Measurements from ENCODE around the gene FAM186B. TPM values are rescaled to one million over a fixed set of nuclear protein-coding genes. Genes with fewer than 3 reads are reported as not detected.

FAM186B gene
- total and polyA plus RNA-seq, 2 experiments from 2014 or later = 0.21 to 0.38 TPM

DNA sequence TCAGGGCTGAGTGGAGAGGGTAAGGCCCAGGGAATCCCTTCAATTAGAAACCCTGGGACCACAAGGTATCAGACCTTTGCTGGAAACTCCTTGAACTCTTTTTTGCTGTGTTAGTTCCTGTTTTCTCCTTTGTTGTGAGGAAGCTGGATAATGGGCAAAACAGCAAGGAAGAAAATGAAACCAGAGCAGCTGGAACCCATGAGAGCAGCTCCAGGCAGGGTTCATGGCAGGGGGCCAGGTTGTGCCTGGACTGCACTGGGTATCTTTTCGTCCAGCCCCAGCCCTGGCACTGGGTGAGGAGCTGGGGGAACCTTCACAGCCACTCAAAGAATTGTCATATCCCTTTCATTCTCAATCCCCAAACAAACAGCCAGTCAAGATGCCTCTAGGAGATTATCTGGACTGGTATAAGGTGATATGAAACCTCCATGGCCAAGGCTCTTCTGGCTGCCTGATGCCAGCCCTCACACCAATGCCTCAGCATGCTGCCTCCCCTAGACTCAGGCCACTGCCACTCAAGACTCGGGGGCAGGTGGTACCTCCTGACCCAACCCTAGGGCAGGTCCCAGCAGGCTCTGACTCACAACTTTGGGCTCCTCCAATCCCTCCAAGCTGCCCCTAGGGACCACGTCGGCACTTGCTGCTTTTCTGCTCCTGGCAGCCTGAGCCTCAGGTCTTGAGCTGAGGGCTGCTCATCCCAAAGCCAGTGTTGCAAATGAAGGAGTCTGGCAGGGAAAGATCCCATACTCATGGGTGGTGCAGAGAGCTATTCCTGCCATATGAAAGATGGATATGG lies 16.5 kb downstream of the FAM186B start:
- Mint-ChIP-seq H3K9me3 (no peaks in the 10 kb centered on the region), H3K27ac (no peak overlapping the region), H3K4me1 (peaks cover 7% of the 10 kb centered on the region; the same call in 2 of the 3 replicates), H3K4me3 (no peak overlapping the region), H3K36me3 (ENCODE audit: low read depth) (peaks cover 8% of the 10 kb centered on the region), H3K27me3 (ENCODE audit: insufficient read depth, low read depth, poor library complexity) (peaks cover 6% of the 10 kb centered on the region)
- ATAC-seq (peak; percentile 50), DNase-seq (ENCODE audit: low spot score) (no peak)
- no peaks in the 10 kb centered on the region for H3K4me1 ChIP-seq (ENCODE audit: insufficient read depth)
- H3K27me3 ChIP-seq (ENCODE audit: insufficient read depth) = no peaks in the 10 kb centered on the region
- no peaks in the 10 kb centered on the region for H3F3A ChIP-seq (replicated peaks; ENCODE audit: low read depth)
- H3K27ac ChIP-seq (ENCODE audit: low read depth) = no peak overlapping the region
- H3K79me2 ChIP-seq (replicated peaks; ENCODE audit: insufficient read depth) = no peaks in the 10 kb centered on the region
- H3K9me2 ChIP-seq (ENCODE audit: insufficient read depth) = no peaks in the 10 kb centered on the region
- H2AFZ ChIP-seq = no peak overlapping the region
- H4K20me1 ChIP-seq (replicated peaks; ENCODE audit: insufficient read depth) = peaks cover 2% of the 10 kb centered on the region; the same call in 1 of the 2 replicates
- no peak overlapping the region for H3K4me3 ChIP-seq
- no peaks in the 10 kb centered on the region for H3K36me3 ChIP-seq (ENCODE audit: insufficient read depth)
- TF ChIP-seq CREB1 (CRISPR knock-in tag; IDR thresholded peaks at IDR 0.05; ENCODE audit: low read depth) (no peak), ZNF114 (CRISPR knock-in tag; IDR thresholded peaks at IDR 0.05) (no peak), JUNB (IDR thresholded peaks at IDR 0.05; ENCODE audit: unreplicated experiment) (no peak), NANOG (IDR thresholded peaks at IDR 0.05; ENCODE audit: borderline replicate concordance) (no peak), ZNF331 (CRISPR knock-in tag; IDR thresholded peaks at IDR 0.05; ENCODE audit: low read depth) (no peak), REST (IDR thresholded peaks at IDR 0.05; ENCODE audit: unreplicated experiment) (no peak), POLR2AphosphoS5 (IDR thresholded peaks at IDR 0.05; ENCODE audit: low read depth) (no peak)
- no peak overlapping the region for H3K4me2 ChIP-seq

DNA sequence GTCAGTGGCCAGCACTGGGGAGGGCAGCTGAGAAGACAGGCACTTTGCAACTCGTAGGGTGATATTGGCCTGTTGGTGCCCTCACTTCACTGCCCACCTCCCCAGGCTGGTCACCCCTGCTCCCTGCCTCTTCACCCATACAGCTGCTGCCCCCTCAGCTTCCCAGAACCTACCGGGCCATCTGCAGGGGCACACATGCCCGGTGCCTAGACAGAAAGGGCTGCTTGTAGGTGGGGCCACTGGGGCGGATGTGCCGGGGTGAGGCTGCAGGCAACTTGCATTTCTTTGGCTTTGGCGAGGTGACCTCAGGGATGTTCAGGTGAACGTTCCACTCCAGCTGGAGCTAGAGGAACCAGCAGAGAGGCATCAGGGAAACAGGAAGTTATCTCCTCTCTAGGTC lies 17.2 kb downstream of the FAM186B start:
- no peaks in the 10 kb centered on the region for H3K27me3 ChIP-seq (ENCODE audit: insufficient read depth)
- H3K79me2 ChIP-seq (replicated peaks; ENCODE audit: insufficient read depth) = no peaks in the 10 kb centered on the region
- H3K9me2 ChIP-seq (ENCODE audit: insufficient read depth) = no peaks in the 10 kb centered on the region
- Mint-ChIP-seq H3K4me1 (peaks cover 7% of the 10 kb centered on the region; the same call in 2 of the 3 replicates), H3K4me3 (no peak overlapping the region), H3K36me3 (ENCODE audit: low read depth) (peaks cover 10% of the 10 kb centered on the region), H3K9me3 (no peaks in the 10 kb centered on the region), H3K27me3 (ENCODE audit: insufficient read depth, low read depth, poor library complexity) (peaks cover 6% of the 10 kb centered on the region), H3K27ac (no peak overlapping the region)
- DNase-seq (ENCODE audit: low spot score) (no peak), ATAC-seq (no peak)
- H2AFZ ChIP-seq = no peak overlapping the region
- no peak overlapping the region for H3K4me2 ChIP-seq
- no peaks in the 10 kb centered on the region for H3K36me3 ChIP-seq (ENCODE audit: insufficient read depth)
- no peak overlapping the region for H3K27ac ChIP-seq (ENCODE audit: low read depth)
- H3K4me3 ChIP-seq = no peak overlapping the region
- H4K20me1 ChIP-seq (replicated peaks; ENCODE audit: insufficient read depth) = no peaks in the 10 kb centered on the region; the same call in 1 of the 2 replicates
- H3K4me1 ChIP-seq (ENCODE audit: insufficient read depth) = no peaks in the 10 kb centered on the region
- H3F3A ChIP-seq (replicated peaks; ENCODE audit: low read depth) = no peaks in the 10 kb centered on the region
- TF ChIP-seq EZH2phosphoT487 (IDR thresholded peaks at IDR 0.05; ENCODE audit: unreplicated experiment) = no peak
- TF ChIP-seq EZH2 (IDR thresholded peaks at IDR 0.05; ENCODE audit: low read depth, unreplicated experiment) = no peak
- TF ChIP-seq, protein P1, sequence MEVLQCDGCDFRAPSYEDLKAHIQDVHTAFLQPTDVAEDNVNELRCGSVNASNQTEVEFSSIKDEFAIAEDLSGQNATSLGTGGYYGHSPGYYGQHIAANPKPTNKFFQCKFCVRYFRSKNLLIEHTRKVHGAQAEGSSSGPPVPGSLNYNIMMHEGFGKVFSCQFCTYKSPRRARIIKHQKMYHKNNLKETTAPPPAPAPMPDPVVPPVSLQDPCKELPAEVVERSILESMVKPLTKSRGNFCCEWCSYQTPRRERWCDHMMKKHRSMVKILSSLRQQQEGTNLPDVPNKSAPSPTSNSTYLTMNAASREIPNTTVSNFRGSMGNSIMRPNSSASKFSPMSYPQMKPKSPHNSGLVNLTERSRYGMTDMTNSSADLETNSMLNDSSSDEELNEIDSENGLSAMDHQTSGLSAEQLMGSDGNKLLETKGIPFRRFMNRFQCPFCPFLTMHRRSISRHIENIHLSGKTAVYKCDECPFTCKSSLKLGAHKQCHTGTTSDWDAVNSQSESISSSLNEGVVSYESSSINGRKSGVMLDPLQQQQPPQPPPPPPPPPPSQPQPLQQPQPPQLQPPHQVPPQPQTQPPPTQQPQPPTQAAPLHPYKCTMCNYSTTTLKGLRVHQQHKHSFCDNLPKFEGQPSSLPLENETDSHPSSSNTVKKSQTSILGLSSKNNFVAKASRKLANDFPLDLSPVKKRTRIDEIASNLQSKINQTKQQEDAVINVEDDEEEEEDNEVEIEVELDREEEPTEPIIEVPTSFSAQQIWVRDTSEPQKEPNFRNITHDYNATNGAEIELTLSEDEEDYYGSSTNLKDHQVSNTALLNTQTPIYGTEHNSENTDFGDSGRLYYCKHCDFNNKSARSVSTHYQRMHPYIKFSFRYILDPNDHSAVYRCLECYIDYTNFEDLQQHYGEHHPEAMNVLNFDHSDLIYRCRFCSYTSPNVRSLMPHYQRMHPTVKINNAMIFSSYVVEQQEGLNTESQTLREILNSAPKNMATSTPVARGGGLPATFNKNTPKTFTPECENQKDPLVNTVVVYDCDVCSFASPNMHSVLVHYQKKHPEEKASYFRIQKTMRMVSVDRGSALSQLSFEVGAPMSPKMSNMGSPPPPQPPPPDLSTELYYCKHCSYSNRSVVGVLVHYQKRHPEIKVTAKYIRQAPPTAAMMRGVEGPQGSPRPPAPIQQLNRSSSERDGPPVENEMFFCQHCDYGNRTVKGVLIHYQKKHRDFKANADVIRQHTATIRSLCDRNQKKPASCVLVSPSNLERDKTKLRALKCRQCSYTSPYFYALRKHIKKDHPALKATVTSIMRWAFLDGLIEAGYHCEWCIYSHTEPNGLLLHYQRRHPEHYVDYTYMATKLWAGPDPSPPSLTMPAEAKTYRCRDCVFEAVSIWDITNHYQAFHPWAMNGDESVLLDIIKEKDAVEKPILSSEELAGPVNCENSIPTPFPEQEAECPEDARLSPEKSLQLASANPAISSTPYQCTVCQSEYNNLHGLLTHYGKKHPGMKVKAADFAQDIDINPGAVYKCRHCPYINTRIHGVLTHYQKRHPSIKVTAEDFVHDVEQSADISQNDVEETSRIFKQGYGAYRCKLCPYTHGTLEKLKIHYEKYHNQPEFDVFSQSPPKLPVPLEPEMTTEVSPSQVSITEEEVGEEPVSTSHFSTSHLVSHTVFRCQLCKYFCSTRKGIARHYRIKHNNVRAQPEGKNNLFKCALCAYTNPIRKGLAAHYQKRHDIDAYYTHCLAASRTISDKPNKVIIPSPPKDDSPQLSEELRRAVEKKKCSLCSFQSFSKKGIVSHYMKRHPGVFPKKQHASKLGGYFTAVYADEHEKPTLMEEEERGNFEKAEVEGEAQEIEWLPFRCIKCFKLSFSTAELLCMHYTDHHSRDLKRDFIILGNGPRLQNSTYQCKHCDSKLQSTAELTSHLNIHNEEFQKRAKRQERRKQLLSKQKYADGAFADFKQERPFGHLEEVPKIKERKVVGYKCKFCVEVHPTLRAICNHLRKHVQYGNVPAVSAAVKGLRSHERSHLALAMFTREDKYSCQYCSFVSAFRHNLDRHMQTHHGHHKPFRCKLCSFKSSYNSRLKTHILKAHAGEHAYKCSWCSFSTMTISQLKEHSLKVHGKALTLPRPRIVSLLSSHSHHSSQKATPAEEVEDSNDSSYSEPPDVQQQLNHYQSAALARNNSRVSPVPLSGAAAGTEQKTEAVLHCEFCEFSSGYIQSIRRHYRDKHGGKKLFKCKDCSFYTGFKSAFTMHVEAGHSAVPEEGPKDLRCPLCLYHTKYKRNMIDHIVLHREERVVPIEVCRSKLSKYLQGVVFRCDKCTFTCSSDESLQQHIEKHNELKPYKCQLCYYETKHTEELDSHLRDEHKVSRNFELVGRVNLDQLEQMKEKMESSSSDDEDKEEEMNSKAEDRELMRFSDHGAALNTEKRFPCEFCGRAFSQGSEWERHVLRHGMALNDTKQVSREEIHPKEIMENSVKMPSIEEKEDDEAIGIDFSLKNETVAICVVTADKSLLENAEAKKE (CRISPR knock-in tag; IDR thresholded peaks at IDR 0.05) = no peak
- TF ChIP-seq JUNB (IDR thresholded peaks at IDR 0.05; ENCODE audit: unreplicated experiment) = no peak
- no peak for TF ChIP-seq STAT1 (IDR thresholded peaks at IDR 0.05; ENCODE audit: unreplicated experiment)

Measured in GM23338 (cell line).